Measurements from ENCODE around the gene LMOD2.
"Not testable (repeated sequence)": the region's sequence is repeated elsewhere in the genome, so short reads cannot be mapped to it uniquely, and the experiment has no call there.

The LMOD2 gene

GRCh38 chr7:123632808-123633207 lies 22.9 kb upstream of the LMOD2 start:
- H3K4me3 ChIP-seq (ENCODE audit: low read length): no peak overlapping the region
- no peak for TF ChIP-seq ZNF274 (IDR thresholded peaks at IDR 0.05; ENCODE audit: low read depth, low read length)

DNA sequence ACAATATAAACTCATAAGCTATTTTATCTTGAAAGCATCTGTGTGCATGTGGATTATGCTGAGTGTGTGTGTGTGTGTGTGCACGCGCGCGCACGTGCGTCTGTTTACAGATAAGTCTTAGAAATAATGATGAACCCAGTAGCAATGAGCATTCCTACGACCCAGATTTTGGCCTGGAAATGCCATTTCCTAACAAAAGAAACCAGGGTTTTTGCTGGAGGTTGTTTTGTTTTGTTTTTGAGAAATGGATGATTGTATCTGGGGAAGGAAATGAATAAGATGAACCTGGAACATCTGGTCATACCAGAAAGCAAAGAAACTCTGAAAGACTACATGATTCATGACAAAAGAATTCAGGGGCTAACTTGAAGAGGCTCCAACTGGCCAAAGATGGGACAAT lies 22.1 kb upstream of the LMOD2 start:
- no peak overlapping the region for H3K4me3 ChIP-seq (ENCODE audit: low read length)
- no peak for TF ChIP-seq ZNF274 (IDR thresholded peaks at IDR 0.05; ENCODE audit: low read depth, low read length)

DNA sequence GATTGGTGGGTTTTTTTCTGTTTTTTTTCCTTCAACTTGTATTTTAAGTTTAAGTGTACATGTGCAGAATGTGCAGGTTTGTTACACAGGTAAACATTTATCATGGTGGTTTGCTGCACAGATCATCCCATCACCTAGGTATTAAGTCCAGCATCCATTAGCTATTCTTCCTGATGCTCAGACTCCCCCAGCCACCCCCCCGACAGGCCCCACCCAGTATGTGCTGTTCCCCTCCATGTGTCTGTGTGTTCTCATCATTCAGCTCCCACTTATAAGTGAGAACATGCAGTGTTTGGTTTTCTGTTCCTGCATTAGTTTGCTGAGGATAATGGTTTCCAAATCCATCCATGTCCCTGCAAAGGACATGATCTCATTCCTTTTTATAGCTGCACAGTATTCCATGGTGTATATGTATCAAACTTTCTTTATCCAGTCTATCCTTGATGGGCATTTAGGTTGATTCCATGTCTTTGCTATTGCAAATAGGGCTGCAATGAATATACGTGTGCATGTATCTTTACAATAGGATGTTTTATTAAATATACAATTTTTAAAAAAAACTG lies 21.6 kb upstream of the LMOD2 start:
- not testable (repeated sequence) for H3K4me3 ChIP-seq (ENCODE audit: low read length)

- no peak for TF ChIP-seq ZNF274 (IDR thresholded peaks at IDR 0.05; ENCODE audit: low read depth, low read length)
- no peak overlapping the region for H3K4me3 ChIP-seq (ENCODE audit: low read length)
Measured at GRCh38 chr7:123635551-123636359, 19.9 kb upstream of the LMOD2 start.

- no peak for TF ChIP-seq ZNF274 (IDR thresholded peaks at IDR 0.05; ENCODE audit: low read depth, low read length)
- H3K4me3 ChIP-seq (ENCODE audit: low read length): no peak overlapping the region
Measured at GRCh38 chr7:123637203-123637602, 18.5 kb upstream of the LMOD2 start.

- H3K4me3 ChIP-seq (ENCODE audit: low read length): no peak overlapping the region
- no peak for TF ChIP-seq ZNF274 (IDR thresholded peaks at IDR 0.05; ENCODE audit: low read depth, low read length)
Measured at GRCh38 chr7:123637878-123638277, 17.8 kb upstream of the LMOD2 start.

GRCh38 chr7:123639631-123640030 lies 16.0 kb upstream of the LMOD2 start:
- H3K4me3 ChIP-seq (ENCODE audit: low read length): no peak overlapping the region
- no peak for TF ChIP-seq ZNF274 (IDR thresholded peaks at IDR 0.05; ENCODE audit: low read depth, low read length)

DNA sequence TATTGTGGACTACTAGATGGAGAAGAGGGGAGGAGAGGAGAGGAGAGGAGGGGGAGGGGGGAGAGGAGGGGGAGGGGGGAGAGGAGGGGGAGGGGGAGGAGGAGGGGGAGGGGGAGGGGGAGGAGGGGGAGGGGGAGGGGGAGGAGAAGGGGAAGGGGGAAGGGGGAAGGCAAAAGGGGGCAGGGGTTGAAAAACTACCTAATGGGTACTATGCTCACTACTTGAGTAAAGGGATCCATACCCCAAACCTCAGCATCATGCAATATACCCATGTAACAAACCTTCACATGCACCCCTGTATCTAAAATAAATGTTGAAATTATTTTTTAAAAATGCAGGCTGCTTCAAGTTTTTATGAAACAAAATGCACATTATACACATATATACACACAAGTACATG lies 15.1 kb upstream of the LMOD2 start:
- TF ChIP-seq ZNF274 (IDR thresholded peaks at IDR 0.05; ENCODE audit: low read depth, low read length): no peak
- H3K4me3 ChIP-seq (ENCODE audit: low read length): no peak overlapping the region

- no peak for TF ChIP-seq ZNF274 (IDR thresholded peaks at IDR 0.05; ENCODE audit: low read depth, low read length)
- H3K4me3 ChIP-seq (ENCODE audit: low read length): no peak overlapping the region
Measured at GRCh38 chr7:123641901-123642300, 13.8 kb upstream of the LMOD2 start.

DNA sequence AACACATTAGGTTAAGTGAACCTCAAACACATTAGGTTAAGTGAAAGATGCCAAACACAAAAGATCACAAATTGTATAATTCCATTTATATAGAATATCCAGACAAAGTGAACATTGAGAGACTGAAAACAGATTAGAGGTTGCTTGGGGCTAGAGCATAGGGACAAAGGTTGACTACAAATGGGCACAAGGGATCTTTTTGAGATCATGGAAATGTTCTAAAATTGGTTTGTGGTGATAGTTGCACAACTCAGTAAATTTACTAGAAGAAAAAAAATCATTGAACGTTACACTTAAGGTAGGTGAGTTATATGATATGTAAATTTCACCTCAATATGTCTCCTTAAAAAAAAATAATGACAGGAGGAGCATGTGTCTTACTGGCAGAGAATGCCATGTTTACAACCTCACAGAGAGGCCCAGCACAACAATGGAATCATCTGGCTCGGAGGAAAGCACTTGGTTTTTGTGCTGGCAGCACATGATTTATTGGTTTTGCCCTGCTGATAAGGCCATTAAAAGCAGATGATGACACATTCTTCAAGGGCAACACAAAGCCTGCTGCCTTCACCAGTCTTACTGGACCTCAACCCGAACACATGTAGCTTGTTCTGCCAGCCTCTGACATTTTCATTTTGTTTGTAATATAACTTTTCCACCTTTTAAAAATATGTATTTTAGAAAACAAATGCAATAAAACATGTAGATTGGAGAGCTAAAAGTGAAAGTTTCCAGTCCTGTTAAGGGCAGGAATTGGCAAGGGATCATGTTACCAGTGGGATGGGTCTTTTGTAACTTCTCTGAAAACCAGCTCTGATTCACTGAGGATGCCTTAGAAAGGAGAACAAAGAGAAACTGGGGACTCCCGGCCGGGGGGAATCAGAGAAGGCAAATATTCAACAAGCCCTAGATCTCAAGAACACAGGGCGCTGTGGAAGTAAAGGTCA lies 11.9 kb upstream of the LMOD2 start:
- no peak overlapping the region for H3K4me3 ChIP-seq (ENCODE audit: low read length)
- TF ChIP-seq ZNF274 (IDR thresholded peaks at IDR 0.05; ENCODE audit: low read depth, low read length): no peak

DNA sequence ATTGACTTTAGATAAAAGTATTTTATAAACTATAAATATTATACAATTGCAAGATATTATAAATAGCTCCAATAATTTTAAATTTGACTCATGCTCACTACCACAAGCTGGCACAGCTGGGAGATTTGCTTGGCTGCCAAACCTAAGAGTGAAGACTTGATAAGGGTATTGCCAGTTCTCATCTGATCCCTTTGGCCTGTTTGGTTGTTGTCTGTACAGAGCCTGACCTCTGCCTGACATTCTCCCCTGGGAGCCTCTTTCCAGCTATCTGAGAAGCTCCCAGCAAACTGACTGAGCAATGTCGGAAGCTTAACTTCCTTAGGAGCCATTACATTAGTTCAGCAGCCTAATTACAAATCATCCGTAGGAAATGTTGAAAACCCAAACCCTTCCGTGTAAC lies 10.2 kb upstream of the LMOD2 start:
- no peak overlapping the region for H3K4me3 ChIP-seq (ENCODE audit: low read length)
- no peak for TF ChIP-seq ZNF274 (IDR thresholded peaks at IDR 0.05; ENCODE audit: low read depth, low read length)

GRCh38 chr7:123647106-123647730 lies 8.4 kb upstream of the LMOD2 start:
- H3K4me3 ChIP-seq (ENCODE audit: low read length): no peak overlapping the region
- no peak for TF ChIP-seq ZNF274 (IDR thresholded peaks at IDR 0.05; ENCODE audit: low read depth, low read length)

DNA sequence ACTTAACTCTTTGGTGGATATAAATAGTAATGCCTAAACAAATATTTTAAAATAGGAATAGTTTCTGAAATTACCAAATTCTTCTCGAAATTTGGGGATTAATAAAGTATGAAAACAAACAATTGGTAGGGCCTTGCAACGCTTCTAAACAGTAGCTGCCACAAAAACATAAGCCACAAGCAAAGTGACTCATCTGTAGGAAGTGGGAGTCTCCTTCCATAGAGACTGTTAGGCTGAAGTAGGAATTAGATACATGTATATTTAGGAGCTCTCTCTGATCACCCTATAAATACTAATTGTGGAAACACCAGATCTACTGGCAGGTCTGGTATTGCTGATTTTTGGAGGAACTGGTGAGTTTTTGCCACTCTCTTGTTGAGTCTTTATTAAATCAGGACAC lies 5.7 kb upstream of the LMOD2 start:
- no peak for TF ChIP-seq ZNF274 (IDR thresholded peaks at IDR 0.05; ENCODE audit: low read depth, low read length)
- H3K4me3 ChIP-seq (ENCODE audit: low read length): no peak overlapping the region

GRCh38 chr7:123650595-123650994 lies 5.1 kb upstream of the LMOD2 start:
- H3K4me3 ChIP-seq (ENCODE audit: low read length): no peak overlapping the region
- no peak for TF ChIP-seq ZNF274 (IDR thresholded peaks at IDR 0.05; ENCODE audit: low read depth, low read length)
